GM13976 (cell line): ENCODE results near the gene FAH.

ENCODE experiments used
- DNase-seq: peaks from one replicate; pipeline ENCODE4 v3.0.0; 2012; ENCODE audit warnings: low spot score
- CTCF ChIP-seq: IDR thresholded peaks from 2 replicates; pipeline ENCODE4 v1.5.1; 2012; ENCODE audit warnings: borderline replicate concordance, mild to moderate bottlenecking; ENCODE audit not compliant: insufficient read depth; ENCODE audit errors: extremely low read depth, missing control alignments, control extremely low read depth
- in situ Hi-C: fragments of 300-500 bp; cut with MboI; formaldehyde crosslinking; loops from one replicate; pipeline ENCODE4 v1.12.0; 2022; ENCODE audit warnings: low sequenced_read_pairs, mixed read lengths, inconsistent platforms; ENCODE audit not compliant: unreplicated experiment

Gene FAH

DNA sequence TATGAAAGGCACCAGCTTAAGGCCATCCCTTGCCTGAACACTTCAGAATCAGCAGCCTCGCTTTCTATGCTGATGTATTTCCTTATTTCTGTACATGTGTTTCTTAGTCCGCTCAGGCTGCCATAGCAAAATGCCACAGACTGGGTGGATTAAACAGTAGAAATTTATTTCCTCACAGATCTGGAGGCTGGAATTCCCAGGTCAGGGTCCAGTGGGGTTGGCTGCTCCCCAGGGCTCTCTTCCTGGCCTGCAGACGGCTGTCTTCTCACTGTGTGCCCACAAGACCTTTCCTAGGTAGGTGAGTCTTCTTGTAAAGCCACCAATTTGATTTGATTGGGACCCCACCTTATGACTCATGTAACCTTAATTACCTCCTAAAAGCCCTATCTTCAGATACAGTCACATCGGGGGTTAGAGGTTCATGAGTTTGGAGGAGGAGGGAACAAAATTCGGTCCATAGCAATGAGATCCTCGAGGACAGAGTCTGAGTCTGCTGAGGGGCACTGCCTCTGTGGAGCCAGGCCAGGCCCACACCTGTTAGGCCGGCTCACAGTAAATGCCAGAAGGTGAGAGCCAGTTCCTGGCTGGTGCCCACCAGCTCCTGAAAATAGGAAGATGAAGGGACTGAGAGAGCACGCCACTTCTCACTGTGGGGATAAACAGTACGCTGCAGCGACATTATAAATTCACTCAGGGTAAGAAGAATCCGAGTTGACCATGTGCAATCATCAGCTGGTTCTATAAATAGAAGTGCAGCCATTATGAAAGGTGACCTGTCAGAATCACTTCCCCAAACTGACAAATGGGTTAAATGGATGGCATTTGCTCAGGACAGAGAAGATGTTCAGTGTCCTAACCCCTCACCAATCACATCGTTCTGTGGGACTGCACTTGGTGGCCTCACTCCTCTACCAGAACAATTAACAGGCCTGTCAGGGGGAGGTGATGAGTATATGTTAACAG is 58.1 kb downstream of the FAH start:
- no peak for TF ChIP-seq CTCF
- peak; percentile 37 for DNase-seq
- in situ Hi-C loops = no loop called here

DNA sequence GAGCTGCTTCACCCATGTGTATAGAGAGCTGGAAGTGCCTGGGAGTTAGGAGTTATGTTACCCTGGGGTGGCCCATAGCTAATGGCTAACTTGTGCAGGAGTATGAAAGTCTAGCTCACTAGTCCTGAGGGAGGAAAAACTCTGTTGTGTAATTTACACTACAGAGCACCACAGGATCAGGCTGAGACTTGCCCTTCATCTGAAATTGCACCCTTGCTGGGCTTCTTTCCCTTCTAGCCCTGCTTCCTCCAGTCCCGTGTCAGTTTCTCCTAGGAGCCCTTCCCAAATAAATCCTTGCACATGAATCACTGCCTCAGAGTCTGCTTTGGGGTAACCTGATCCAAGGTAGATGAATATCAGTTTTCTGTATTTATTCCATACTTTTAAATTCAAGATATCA is 59.2 kb downstream of the FAH start:
- no peak for TF ChIP-seq CTCF
- no peak for DNase-seq
- in situ Hi-C loops = no loop called here

DNA sequence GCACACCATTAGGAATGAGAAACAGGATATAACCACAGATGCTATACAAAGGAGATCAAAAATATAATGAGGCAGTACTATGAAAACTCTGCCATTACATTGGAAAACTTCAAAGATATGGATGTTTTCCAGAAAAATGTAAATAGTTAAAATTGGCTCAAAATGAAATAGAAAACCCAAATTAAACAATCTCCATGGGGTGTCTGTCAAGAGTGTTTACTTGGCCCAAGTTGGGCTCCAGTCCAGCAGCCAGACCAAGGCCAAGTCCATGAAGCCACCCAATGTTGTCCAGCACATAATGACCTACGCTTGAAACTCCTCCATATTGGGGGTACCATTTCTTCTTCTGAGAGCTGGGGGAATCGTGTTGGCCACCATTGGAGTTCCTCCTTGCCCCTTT is 62.1 kb downstream of the FAH start:
- DNase-seq = no peak
- TF ChIP-seq CTCF = no peak
- in situ Hi-C loops = no loop called here

DNA sequence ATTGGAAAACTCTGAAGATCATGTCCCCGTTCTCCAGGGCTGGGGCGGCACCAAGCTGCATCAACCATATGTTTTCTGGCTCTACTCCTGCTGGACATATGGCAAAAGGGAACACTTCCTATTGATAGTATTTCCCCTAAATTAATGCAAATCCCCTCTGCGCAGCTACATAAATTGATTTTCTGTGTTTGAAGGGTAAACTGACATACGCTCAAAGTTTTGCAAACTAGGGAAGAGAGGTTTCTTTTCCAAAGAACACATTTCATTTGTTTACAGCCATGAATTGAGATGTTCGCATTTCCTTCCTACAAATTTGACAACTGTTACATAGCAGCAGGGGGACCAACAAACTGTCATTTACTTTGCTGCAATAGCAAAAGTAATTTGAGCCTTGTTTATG is 63.3 kb downstream of the FAH start:
- no peak for DNase-seq
- no peak for TF ChIP-seq CTCF
- in situ Hi-C loops = no loop called here

- in situ Hi-C loops = no loop called here
- no peak for TF ChIP-seq CTCF
Observed at GRCh38 chr15:80216911-80217310, 64.1 kb downstream of the FAH start.

GRCh38 chr15:80217327-80217900 is 64.6 kb downstream of the FAH start:
- DNase-seq = no peak
- no peak for TF ChIP-seq CTCF
- in situ Hi-C loops = no loop called here

More at GRCh38 chr15:80216911-80217310, 64.1 kb downstream of the FAH start:
- no peak for DNase-seq

DNA sequence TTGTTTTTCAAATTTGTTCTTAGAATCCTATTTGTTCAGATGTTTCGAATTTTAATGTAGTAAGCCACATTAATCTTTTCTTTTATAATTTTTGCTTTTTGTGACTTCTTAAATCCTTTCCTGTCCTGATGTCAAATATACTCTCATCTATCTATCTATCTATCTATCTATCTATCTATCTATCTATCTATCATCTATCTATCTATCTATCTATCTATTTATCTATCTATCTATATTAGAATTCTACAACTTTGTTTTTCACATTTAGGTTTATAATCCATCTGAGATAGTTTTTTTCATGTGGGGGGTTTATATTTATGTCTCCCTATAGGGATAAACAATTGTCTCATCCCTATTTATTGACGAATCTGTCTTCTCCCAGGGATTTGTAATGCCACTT is 67.2 kb downstream of the FAH start:
- TF ChIP-seq CTCF = no peak
- in situ Hi-C loops = no loop called here
- no peak for DNase-seq
